Subcutaneous abdominal adipose tissue (tissue), 5 donors: ENCODE measurements around the gene RASSF5.

ENCODE experiments used
- H3K27ac ChIP-seq: one replicate; pipeline ENCODE4 v1.7.0; 2013; ENCODE audit warnings: low read depth, mild to moderate bottlenecking, inconsistent platforms, low read length, moderate library complexity
- H3K27me3 ChIP-seq, 5 donors: one replicate each; pipeline ENCODE4 v1.7.0; 2013; ENCODE audit warnings: low read length in 5 of 5, inconsistent platforms in 1 of 5; ENCODE audit not compliant: control insufficient read depth in 5 of 5, insufficient read depth in 4 of 5
- H3K36me3 ChIP-seq, 5 donors: one replicate each; pipeline ENCODE4 v1.7.0; 2013; ENCODE audit warnings: low read length in 5 of 5; ENCODE audit not compliant: control insufficient read depth in 5 of 5, insufficient read depth in 5 of 5
- H3K4me1 ChIP-seq, 5 donors: one replicate each; pipeline ENCODE4 v1.7.0; 2013; ENCODE audit warnings: low read length in 5 of 5, mild to moderate bottlenecking in 3 of 5, moderate library complexity in 1 of 5; ENCODE audit not compliant: control insufficient read depth in 5 of 5, insufficient read depth in 5 of 5
- H3K4me3 ChIP-seq, 5 donors: one replicate each; pipeline ENCODE4 v1.7.0; 2013; ENCODE audit warnings: low read length in 5 of 5, low read depth in 1 of 5
- H3K9ac ChIP-seq, 5 donors: one replicate each; pipeline ENCODE4 v1.7.0; 2013; ENCODE audit warnings: low read length in 5 of 5, mild to moderate bottlenecking in 4 of 5, moderate library complexity in 3 of 5
- H3K9me3 ChIP-seq, 5 donors: one replicate each; pipeline ENCODE4 v1.7.0; 2013; ENCODE audit warnings: low read length in 5 of 5; ENCODE audit not compliant: control insufficient read depth in 5 of 5
- donor health status: healthy.
- donor health status: healthy.
- donor health status: healthy.
- donor health status: healthy.
- donor health status: healthy.

RASSF5 gene

GRCh38 chr1:206495011-206495461 is 12.3 kb upstream of the RASSF5 start:
- H3K4me3 ChIP-seq = no peak overlapping the region
- peak overlapping the region; percentile 45 for H3K27ac ChIP-seq
- H3K4me1 ChIP-seq = peaks cover 18 to 41% (median 33%) of the 10 kb centered on the region in 5 donors
- no peaks in the 10 kb centered on the region for H3K27me3 ChIP-seq
- peaks cover 0 to 26% (median 0%) of the 10 kb centered on the region in 5 donors for H3K36me3 ChIP-seq
- H3K9ac ChIP-seq = no peak overlapping the region
- H3K9me3 ChIP-seq = no peaks in the 10 kb centered on the region

GRCh38 chr1:206495493-206496046 is 11.8 kb upstream of the RASSF5 start:
- Histone ChIP-seq H3K9me3 (no peaks in the 10 kb centered on the region), H3K27me3 (no peaks in the 10 kb centered on the region), H3K27ac (peak overlapping the region; percentile 45), H3K4me1 (peaks cover 18 to 37% (median 32%) of the 10 kb centered on the region in 5 donors), H3K4me3 (no peak overlapping the region), H3K9ac (no peak overlapping the region), H3K36me3 (peaks cover 0 to 26% (median 0%) of the 10 kb centered on the region in 5 donors)

GRCh38 chr1:206496131-206496793 is 11.1 kb upstream of the RASSF5 start:
- H3K4me1 ChIP-seq = peaks cover 18 to 39% (median 36%) of the 10 kb centered on the region in 5 donors
- H3K27me3 ChIP-seq = no peaks in the 10 kb centered on the region
- peaks cover 0 to 24% (median 0%) of the 10 kb centered on the region in 5 donors for H3K36me3 ChIP-seq
- no peak overlapping the region for H3K9ac ChIP-seq
- H3K27ac ChIP-seq = peak overlapping the region; percentile 45
- H3K9me3 ChIP-seq = no peaks in the 10 kb centered on the region
- peak overlapping the region in 1 of 5 donors; percentile 19 for H3K4me3 ChIP-seq

- Histone ChIP-seq H3K27ac (peak overlapping the region; percentile 34), H3K36me3 (peaks cover 0 to 14% (median 0%) of the 10 kb centered on the region in 5 donors), H3K9me3 (no peaks in the 10 kb centered on the region)
Measured at GRCh38 chr1:206497363-206497762, 10.0 kb upstream of the RASSF5 start.

GRCh38 chr1:206497774-206498173 is 9.6 kb upstream of the RASSF5 start:
- Histone ChIP-seq H3K36me3 (peaks cover 0 to 10% (median 0%) of the 10 kb centered on the region in 5 donors), H3K27me3 (no peaks in the 10 kb centered on the region), H3K9ac (no peak overlapping the region), H3K4me1 (peaks cover 15 to 48% (median 46%) of the 10 kb centered on the region in 5 donors), H3K9me3 (no peaks in the 10 kb centered on the region), H3K4me3 (no peak overlapping the region), H3K27ac (peak overlapping the region; percentile 34)

More at GRCh38 chr1:206497363-206497762, 10.0 kb upstream of the RASSF5 start:
- no peak overlapping the region for H3K4me3 ChIP-seq
- no peak overlapping the region for H3K9ac ChIP-seq
- no peaks in the 10 kb centered on the region for H3K27me3 ChIP-seq
- peaks cover 15 to 48% (median 46%) of the 10 kb centered on the region in 5 donors for H3K4me1 ChIP-seq

GRCh38 chr1:206498685-206499084 is 8.6 kb upstream of the RASSF5 start:
- Histone ChIP-seq H3K27ac (peak overlapping the region; percentile 34), H3K9me3 (no peaks in the 10 kb centered on the region), H3K4me1 (peaks cover 15 to 55% (median 52%) of the 10 kb centered on the region in 5 donors), H3K27me3 (no peaks in the 10 kb centered on the region), H3K9ac (no peak overlapping the region), H3K36me3 (peaks cover 0 to 4% (median 0%) of the 10 kb centered on the region in 5 donors), H3K4me3 (no peak overlapping the region)

GRCh38 chr1:206500046-206500445 is 7.3 kb upstream of the RASSF5 start:
- peaks cover 0 to 3% (median 0%) of the 10 kb centered on the region in 5 donors for H3K27me3 ChIP-seq
- peaks cover 19 to 65% (median 61%) of the 10 kb centered on the region in 5 donors for H3K4me1 ChIP-seq
- H3K36me3 ChIP-seq = no peaks in the 10 kb centered on the region
- no peaks in the 10 kb centered on the region for H3K9me3 ChIP-seq
- no peak overlapping the region for H3K9ac ChIP-seq
- H3K4me3 ChIP-seq = no peak overlapping the region
- no peak overlapping the region for H3K27ac ChIP-seq

- peak overlapping the region; percentile 82 for H3K27ac ChIP-seq
- no peaks in the 10 kb centered on the region for H3K9me3 ChIP-seq
- no peak overlapping the region for H3K4me3 ChIP-seq
- no peaks in the 10 kb centered on the region for H3K36me3 ChIP-seq
- no peak overlapping the region for H3K9ac ChIP-seq
- H3K27me3 ChIP-seq = peaks cover 0 to 9% (median 0%) of the 10 kb centered on the region in 5 donors
- H3K4me1 ChIP-seq = peaks cover 6 to 56% (median 50%) of the 10 kb centered on the region in 5 donors
Measured at GRCh38 chr1:206501881-206502280, 5.5 kb upstream of the RASSF5 start.

GRCh38 chr1:206502403-206502802 is 4.9 kb upstream of the RASSF5 start:
- H3K27ac ChIP-seq = no peak overlapping the region

GRCh38 chr1:206502812-206503211 is 4.5 kb upstream of the RASSF5 start:
- Histone ChIP-seq H3K4me3 (no peak overlapping the region), H3K4me1 (peaks cover 6 to 55% (median 47%) of the 10 kb centered on the region in 5 donors), H3K27me3 (peaks cover 0 to 9% (median 0%) of the 10 kb centered on the region in 5 donors), H3K9ac (no peak overlapping the region), H3K9me3 (no peaks in the 10 kb centered on the region), H3K36me3 (no peaks in the 10 kb centered on the region), H3K27ac (no peak overlapping the region)

More at GRCh38 chr1:206502403-206502802, 4.9 kb upstream of the RASSF5 start:
- peaks cover 0 to 9% (median 0%) of the 10 kb centered on the region in 5 donors for H3K27me3 ChIP-seq
- no peaks in the 10 kb centered on the region for H3K9me3 ChIP-seq
- H3K36me3 ChIP-seq = no peaks in the 10 kb centered on the region
- H3K9ac ChIP-seq = no peak overlapping the region
- H3K4me3 ChIP-seq = no peak overlapping the region
- peaks cover 6 to 56% (median 49%) of the 10 kb centered on the region in 5 donors for H3K4me1 ChIP-seq
